ENCODE data around the gene CNTNAP2. TPM values are rescaled to one million over a fixed set of nuclear protein-coding genes. Genes with fewer than 3 reads are reported as not detected.

The CNTNAP2 gene
- total and polyA plus RNA-seq, 2 donors from 2014 or later, result 0.06 to 0.13 TPM

DNA sequence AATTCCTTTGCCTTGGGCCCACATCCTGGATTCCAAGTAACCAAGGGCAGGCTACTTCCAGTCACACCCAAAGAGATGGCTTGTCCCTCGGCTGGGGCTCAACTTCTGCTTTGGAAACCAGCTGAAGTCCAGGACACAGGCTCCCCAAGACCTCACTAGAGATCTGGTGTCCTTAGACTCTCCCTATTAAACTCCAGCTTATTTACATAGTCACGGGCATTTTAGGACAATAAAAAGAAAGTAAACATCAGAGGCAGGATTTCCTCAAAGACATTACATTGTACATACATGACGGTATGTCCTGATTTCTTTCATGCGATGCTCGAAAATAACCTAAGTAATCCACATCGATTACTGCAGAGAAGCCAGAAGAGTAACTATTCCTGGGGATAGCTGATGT, 2012.4 kb downstream of the CNTNAP2 start:
- no peaks in the 10 kb centered on the region for H3K4me1 ChIP-seq (ENCODE audit: control insufficient read depth in 2 of 3, insufficient read depth in 2 of 3, low read depth in 1 of 3, low read length in 3 of 3)
- no peak for DNase-seq
- H3K4me3 ChIP-seq (ENCODE audit: low read length in 3 of 3), result no peak overlapping the region
- no peaks in the 10 kb centered on the region for H3K9me3 ChIP-seq (ENCODE audit: control insufficient read depth in 2 of 3, insufficient read depth in 1 of 3, low read length in 3 of 3)
- H3K36me3 ChIP-seq (ENCODE audit: control insufficient read depth in 2 of 3, insufficient read depth in 3 of 3, low read length in 3 of 3), result no peaks in the 10 kb centered on the region
- H3K27ac ChIP-seq (ENCODE audit: low read depth in 2 of 2, low read length in 2 of 2), result no peak overlapping the region
- TF ChIP-seq CTCF (IDR thresholded peaks at IDR 0.05; ENCODE audit: borderline replicate concordance, extremely low read depth, insufficient read depth), result no peak
- no peak overlapping the region for H3K9ac ChIP-seq (ENCODE audit: low read length in 3 of 3)
- no peak for FAIRE-seq
- intact Hi-C loops (cut with DNase I), result no loop called here
- H3K27me3 ChIP-seq (ENCODE audit: control insufficient read depth, insufficient read depth, low read length), result no peaks in the 10 kb centered on the region

DNA sequence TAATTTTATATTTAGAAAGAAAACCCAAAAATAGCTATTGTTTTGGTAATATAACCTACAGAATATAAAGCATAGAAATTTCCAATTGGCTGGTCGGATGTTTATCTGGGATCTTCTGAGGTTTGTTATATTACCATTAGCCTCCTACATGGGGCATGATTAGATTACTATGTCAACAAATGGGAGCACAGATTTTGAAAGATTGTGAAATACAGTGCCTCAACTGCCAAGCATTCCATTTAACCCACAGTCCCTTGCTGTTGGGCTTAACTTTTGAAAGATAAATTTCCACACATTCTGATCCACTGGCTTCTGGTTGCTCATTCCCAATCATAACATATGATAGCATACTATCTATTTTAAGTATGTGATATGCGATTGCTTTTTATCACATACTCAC, 2018.5 kb downstream of the CNTNAP2 start:
- Histone ChIP-seq H3K27ac (ENCODE audit: low read depth in 2 of 2, low read length in 2 of 2) (no peak overlapping the region), H3K4me1 (ENCODE audit: control insufficient read depth in 2 of 3, insufficient read depth in 2 of 3, low read depth in 1 of 3, low read length in 3 of 3) (no peaks in the 10 kb centered on the region), H3K9me3 (ENCODE audit: control insufficient read depth in 2 of 3, insufficient read depth in 1 of 3, low read length in 3 of 3) (peaks cover 0 to 2% (median 0%) of the 10 kb centered on the region in 3 donors), H3K4me3 (ENCODE audit: low read length in 3 of 3) (no peak overlapping the region), H3K27me3 (ENCODE audit: control insufficient read depth, insufficient read depth, low read length) (no peaks in the 10 kb centered on the region), H3K36me3 (ENCODE audit: control insufficient read depth in 2 of 3, insufficient read depth in 3 of 3, low read length in 3 of 3) (no peaks in the 10 kb centered on the region), H3K9ac (ENCODE audit: low read length in 3 of 3) (no peak overlapping the region)
- no peak for TF ChIP-seq CTCF (IDR thresholded peaks at IDR 0.05; ENCODE audit: borderline replicate concordance, extremely low read depth, insufficient read depth)
- FAIRE-seq (no peak), DNase-seq (peak in 2 of 5 donors; percentile 46 to 56)
- intact Hi-C loops (cut with DNase I), result no loop called here

- no peak for TF ChIP-seq CTCF (IDR thresholded peaks at IDR 0.05; ENCODE audit: borderline replicate concordance, extremely low read depth, insufficient read depth)
- no peaks in the 10 kb centered on the region for H3K36me3 ChIP-seq (ENCODE audit: control insufficient read depth in 2 of 3, insufficient read depth in 3 of 3, low read length in 3 of 3)
- H3K9ac ChIP-seq (ENCODE audit: low read length in 3 of 3), result no peak overlapping the region
- peaks cover 0 to 2% (median 0%) of the 10 kb centered on the region in 3 donors for H3K9me3 ChIP-seq (ENCODE audit: control insufficient read depth in 2 of 3, insufficient read depth in 1 of 3, low read length in 3 of 3)
- DNase-seq (no peak), FAIRE-seq (no peak)
- H3K27ac ChIP-seq (ENCODE audit: low read depth in 2 of 2, low read length in 2 of 2), result no peak overlapping the region
- H3K27me3 ChIP-seq (ENCODE audit: control insufficient read depth, insufficient read depth, low read length), result no peaks in the 10 kb centered on the region
- H3K4me3 ChIP-seq (ENCODE audit: low read length in 3 of 3), result no peak overlapping the region
- no peaks in the 10 kb centered on the region for H3K4me1 ChIP-seq (ENCODE audit: control insufficient read depth in 2 of 3, insufficient read depth in 2 of 3, low read depth in 1 of 3, low read length in 3 of 3)
- intact Hi-C loops (cut with DNase I), result no loop called here
Observed at GRCh38 chr7:148135997-148136396, 2019.4 kb downstream of the CNTNAP2 start.

- Histone ChIP-seq H3K4me1 (ENCODE audit: control insufficient read depth in 2 of 3, insufficient read depth in 2 of 3, low read depth in 1 of 3, low read length in 3 of 3) (no peaks in the 10 kb centered on the region), H3K27me3 (ENCODE audit: control insufficient read depth, insufficient read depth, low read length) (no peaks in the 10 kb centered on the region), H3K36me3 (ENCODE audit: control insufficient read depth in 2 of 3, insufficient read depth in 3 of 3, low read length in 3 of 3) (no peaks in the 10 kb centered on the region), H3K27ac (ENCODE audit: low read depth in 2 of 2, low read length in 2 of 2) (no peak overlapping the region), H3K9ac (ENCODE audit: low read length in 3 of 3) (no peak overlapping the region), H3K9me3 (ENCODE audit: control insufficient read depth in 2 of 3, insufficient read depth in 1 of 3, low read length in 3 of 3) (no peaks in the 10 kb centered on the region), H3K4me3 (ENCODE audit: low read length in 3 of 3) (no peak overlapping the region)
- peak; percentile 40 for TF ChIP-seq CTCF (IDR thresholded peaks at IDR 0.05; ENCODE audit: borderline replicate concordance, extremely low read depth, insufficient read depth)
- DNase-seq (peak in 3 of 5 donors; percentile 37 to 82 (median 81)), FAIRE-seq (no peak)
- intact Hi-C loops (cut with DNase I), result no loop called here
Observed at GRCh38 chr7:148142660-148143248, 2026.2 kb downstream of the CNTNAP2 start.
